ENCODE results near the gene ATAT1. TPM values are rescaled to one million over a fixed set of nuclear protein-coding genes. Genes with fewer than 3 reads are reported as not detected.

ATAT1 gene
- polyA plus RNA-seq, 3 donors, result 0.51 to 10.4 (median 0.68) TPM

- intact Hi-C loops (cut with micrococcal nuclease), result loop anchor here in 1 of 2 donors (5.0 kb wide), 1 partner anchor 66 kb away; the partner anchor contains the start of genes MRPS18B and PPP1R10
Measured at GRCh38 chr6:30683183-30683979, 56.7 kb downstream of the ATAT1 start.

More at GRCh38 chr6:30683183-30683979, 56.7 kb downstream of the ATAT1 start:
- Histone ChIP-seq H3K9ac (ENCODE audit: insufficient read depth, low read length, poor library complexity, severe bottlenecking) (peak overlapping the region; percentile 99), H4K20me1 (ENCODE audit: insufficient read depth, low read length) (peaks cover 76% of the 10 kb centered on the region), H3K4me1 (ENCODE audit: control insufficient read depth in 1 of 2, insufficient read depth in 2 of 2, low read length in 2 of 2) (peaks cover 55 to 72% of the 10 kb centered on the region in 2 donors), H3K4me2 (replicated peaks; ENCODE audit: extremely low read depth, low read length, poor library complexity, severe bottlenecking) (peak overlapping the region; percentile 100), H2AFZ (ENCODE audit: insufficient read depth, low read depth, low read length, poor library complexity, severe bottlenecking) (no peak overlapping the region), H3K9me3 (replicated peaks in 1 of 2; ENCODE audit: control insufficient read depth in 1 of 2, insufficient read depth in 1 of 2, low read length in 2 of 2) (no peaks in the 10 kb centered on the region), H3K27ac (ENCODE audit: low read depth in 1 of 2, low read length in 2 of 2) (peak overlapping the region; percentile 99), H3K79me2 (ENCODE audit: insufficient read depth, low read length) (peaks cover 99% of the 10 kb centered on the region), H3K27me3 (ENCODE audit: control insufficient read depth in 2 of 2, insufficient read depth in 2 of 2, low read length in 2 of 2) (no peaks in the 10 kb centered on the region), H3K4me3 (replicated peaks in 1 of 3; ENCODE audit: low read depth in 2 of 3, low read length in 3 of 3) (peak overlapping the region; percentile 96 to 100 (median 96)), H3K36me3 (replicated peaks in 1 of 2; ENCODE audit: control insufficient read depth in 1 of 2, insufficient read depth in 2 of 2, low read length in 2 of 2) (peaks cover 18% of the 10 kb centered on the region in 2 donors)
- DNase-seq, result peak in 2 of 3 donors; percentile 47 to 85
- WGBS (ENCODE audit: insufficient coverage), result 0% methylated on average over 6 of the region's 7 CpGs
- Mint-ChIP-seq H3K36me3 (peaks cover 47 to 64% of the 10 kb centered on the region in 2 donors), H3K27me3 (ENCODE audit: low read depth in 3 of 3) (peaks cover 0 to 5% (median 0%) of the 10 kb centered on the region in 3 donors), H3K9me3 (peaks cover 0 to 1% (median 0%) of the 10 kb centered on the region in 7 donors), H3K27ac (peak overlapping the region; percentile 97 to 100 (median 99)), H3K4me3 (peak overlapping the region; percentile 94 to 99), H3K4me1 (peaks cover 57% of the 10 kb centered on the region)
- no peak for TF ChIP-seq CTCF (IDR thresholded peaks at IDR 0.05)
